HepG2 (cell line): ENCODE results near the gene ARID3C. TPM values are rescaled to one million over a fixed set of nuclear protein-coding genes. Genes with fewer than 3 reads are reported as not detected.
A peak's percentile ranks its signal among the peaks of the same experiment; 100 is the strongest.

ENCODE experiments used
- E2F5 ChIP-seq: sonication (generic); formaldehyde crosslinking; conservative IDR thresholded peaks from 2 replicates; pipeline ENCODE4 v1.4.0; 2020; ENCODE audit warnings: missing genetic modification reagents
- FOXK2 ChIP-seq: fragments of 450-650 bp; IDR thresholded peaks from 2 replicates; pipeline ENCODE4 v1.6.1; 2016
- HMG20B ChIP-seq: conservative IDR thresholded peaks from 2 replicates; pipeline ENCODE4 v1.6.1; 2016; ENCODE audit warnings: missing genetic modification reagents, missing compliant biosample characterization
- IRF2 ChIP-seq: IDR thresholded peaks from 2 replicates; pipeline ENCODE4 v1.6.1; 2018; ENCODE audit warnings: missing genetic modification reagents, missing compliant biosample characterization
- MAZ ChIP-seq, 2 experiments: sonication (generic) in 1 of 2; formaldehyde crosslinking in 1 of 2; IDR thresholded peaks; 2 replicates each; pipeline versions ENCODE4 v1.5.0 to v1.6.1; 2012 to 2020; ENCODE audit warnings: low read depth in 2 of 2, mild to moderate bottlenecking in 2 of 2, borderline replicate concordance in 1 of 2, improper control_type of control experiment in 1 of 2, low read length in 1 of 2, missing genetic modification reagents in 1 of 2, moderate library complexity in 1 of 2
- MIXL1 ChIP-seq: IDR thresholded peaks from 2 replicates; pipeline ENCODE4 v1.6.1; 2016
- MLLT10 ChIP-seq: sonication (generic); formaldehyde crosslinking; IDR thresholded peaks from 2 replicates; pipeline ENCODE4 v1.4.0; 2020; ENCODE audit warnings: missing genetic modification reagents
- NCOA5 ChIP-seq: sonication (generic); formaldehyde crosslinking; IDR thresholded peaks from 2 replicates; pipeline ENCODE4 v1.4.0; 2020; ENCODE audit warnings: missing genetic modification reagents
- SP5 ChIP-seq: IDR thresholded peaks from 2 replicates; pipeline ENCODE4 v1.6.1; 2016; ENCODE audit warnings: low read depth, borderline replicate concordance
- TARDBP ChIP-seq: sonication (generic); formaldehyde crosslinking; IDR thresholded peaks from 2 replicates; pipeline ENCODE4 v1.8.0; 2022; ENCODE audit warnings: mild to moderate bottlenecking, missing genetic modification reagents
- THAP7 ChIP-seq: sonication (generic); formaldehyde crosslinking; IDR thresholded peaks from 2 replicates; pipeline ENCODE4 v1.8.1; 2023; ENCODE audit warnings: mild to moderate bottlenecking, missing genetic modification reagents
- TIGD3 ChIP-seq: sonication (generic); formaldehyde crosslinking; IDR thresholded peaks from 2 replicates; pipeline ENCODE4 v1.5.1; 2020; ENCODE audit warnings: mild to moderate bottlenecking, missing genetic modification reagents, borderline replicate concordance
- UBTF ChIP-seq: sonication (generic); formaldehyde crosslinking; IDR thresholded peaks from 2 replicates; pipeline ENCODE4 v1.4.0; 2020; ENCODE audit warnings: mild to moderate bottlenecking, missing genetic modification reagents
- ZBTB4 ChIP-seq: sonication (generic); formaldehyde crosslinking; IDR thresholded peaks from 2 replicates; pipeline ENCODE4 v1.4.0; 2020; ENCODE audit warnings: missing genetic modification reagents, mild to moderate bottlenecking, borderline replicate concordance
- ZNF30 ChIP-seq: sonication (generic); formaldehyde crosslinking; IDR thresholded peaks from 2 replicates; pipeline ENCODE4 v1.5.0; 2020; ENCODE audit warnings: mild to moderate bottlenecking, missing genetic modification reagents
- ZNF564 ChIP-seq: sonication (generic); formaldehyde crosslinking; IDR thresholded peaks from 2 replicates; pipeline ENCODE4 v1.8.1; 2023; ENCODE audit warnings: mild to moderate bottlenecking, missing genetic modification reagents
- ZNF614 ChIP-seq: IDR thresholded peaks from 2 replicates; pipeline ENCODE4 v1.6.1; 2018; ENCODE audit warnings: missing biosample characterization, missing genetic modification reagents, inconsistent platforms, borderline replicate concordance
- ZNF709 ChIP-seq: sonication (generic); formaldehyde crosslinking; IDR thresholded peaks from 2 replicates; pipeline ENCODE4 v1.5.0; 2020; ENCODE audit warnings: mild to moderate bottlenecking, missing genetic modification reagents
- ZNF780A ChIP-seq: sonication (generic); formaldehyde crosslinking; IDR thresholded peaks from 2 replicates; pipeline ENCODE4 v1.8.0; 2022; ENCODE audit warnings: mild to moderate bottlenecking, missing genetic modification reagents, moderate library complexity
- ZSCAN9 ChIP-seq: IDR thresholded peaks from 2 replicates; pipeline ENCODE4 v1.6.1; 2016; ENCODE audit warnings: borderline replicate concordance
- polyA plus RNA-seq, 8 experiments: library from polyadenylated mRNA; depleted of rRNA in 3 of 8; stranded (reverse) in 7 of 8; unstranded in 1 of 8; fragments of >200 nt; fragmentation: Illumina TruSeq in 4 of 8; extraction: Trizol in 4 of 8; gene quantifications; 2 replicates each; pipeline versions ENCODE4 v1.2.1 to v1.2.3, GENCODE V29; 2011 to 2016; ENCODE audit warnings: low read depth in 4 of 8, missing spikeins in 1 of 8, mixed read lengths in 1 of 8; ENCODE audit not compliant: insufficient read depth in 1 of 8
- total RNA-seq, 5 experiments: library from RNA; depleted of rRNA; stranded (reverse); fragments of >200 nt; fragmentation: Illumina TruSeq; extraction: Trizol; gene quantifications; 2 replicates each; pipeline ENCODE4 v1.2.3, GENCODE V29; 2016; ENCODE audit warnings: low read depth in 1 of 5

The ARID3C gene
- total and polyA plus RNA-seq, 2 of the 13 experiments (the other 11 are each of a cell fraction or from before 2014, with no cell fraction given): not detected

GRCh38 chr9:34646211-34647083 lies 17.6 kb upstream of the ARID3C start, which contains the start of gene GALT (continued):
- TF ChIP-seq MAZ (IDR thresholded peaks at IDR 0.05; ENCODE audit: borderline replicate concordance, low read depth, low read length): no peak; the same call in 1 of the 2 replicates
- peak; percentile 61; the same call in 1 of the 2 replicates for TF ChIP-seq MAZ (CRISPR knock-in tag; IDR thresholded peaks at IDR 0.05; ENCODE audit: low read depth)
- TF ChIP-seq ZNF614 (CRISPR knock-in tag): peak; percentile 82; the same call in 1 of the 2 replicates
- no peak for TF ChIP-seq E2F5 (CRISPR knock-in tag)
- TF ChIP-seq FOXK2: peak; percentile 44; the same call in 1 of the 2 replicates
- TF ChIP-seq IRF2 (CRISPR knock-in tag): peak; percentile 57
- no peak for TF ChIP-seq ZNF780A
- TF ChIP-seq ZBTB4 (CRISPR knock-in tag): peak; percentile 37; the same call in 1 of the 2 replicates
- TF ChIP-seq NCOA5 (CRISPR knock-in tag): no peak
- no peak; the same call in 1 of the 2 replicates for TF ChIP-seq ZSCAN9 (CRISPR knock-in tag)
- no peak for TF ChIP-seq HMG20B (CRISPR knock-in tag)
- TF ChIP-seq UBTF (CRISPR knock-in tag): peak; percentile 91
- no peak for TF ChIP-seq TIGD3 (CRISPR knock-in tag)
- TF ChIP-seq TARDBP (CRISPR knock-in tag): no peak; the same call in 1 of the 2 replicates
- peak; percentile 59; the same call in 1 of the 2 replicates for TF ChIP-seq SP5
- 0 out of 2 replicates have a peak, but pooled peaks have one; percentile 28 for TF ChIP-seq ZNF30 (CRISPR knock-in tag)
- TF ChIP-seq ZNF709 (CRISPR knock-in tag): peak; percentile 67
- no peak for TF ChIP-seq MLLT10
- TF ChIP-seq THAP7 (CRISPR knock-in tag): no peak
- TF ChIP-seq MIXL1 (CRISPR knock-in tag): 0 out of 2 replicates have a peak, but pooled peaks have one; percentile 9
- 0 out of 2 replicates have a peak, but pooled peaks have one; percentile 33 for TF ChIP-seq ZNF564 (CRISPR knock-in tag)
